ENCODE measurements around the gene CPT1A.

CPT1A gene

GRCh38 chr11:68854273-68854958 lies 12.7 kb upstream of the CPT1A start:
- Histone ChIP-seq H3K27ac (ENCODE audit: low read depth, low read length) (no peak overlapping the region), H3K9ac (ENCODE audit: low read length) (no peak overlapping the region), H3F3A (ENCODE audit: insufficient read depth) (no peaks in the 10 kb centered on the region), H3K79me2 (ENCODE audit: insufficient read depth, low read length) (no peaks in the 10 kb centered on the region), H3K36me3 (ENCODE audit: low read length) (no peaks in the 10 kb centered on the region), H3K9me2 (replicated peaks; ENCODE audit: insufficient read depth, low read length) (no peaks in the 10 kb centered on the region), H3K4me3 (ENCODE audit: insufficient read depth, low read length, poor library complexity, severe bottlenecking) (no peak overlapping the region), H3K4me2 (ENCODE audit: low read depth, low read length, poor library complexity, severe bottlenecking) (no peak overlapping the region), H4K20me1 (ENCODE audit: low read depth, low read length) (no peaks in the 10 kb centered on the region), H3K27me3 (ENCODE audit: low read length) (no peaks in the 10 kb centered on the region), H2AFZ (ENCODE audit: low read depth, low read length, severe bottlenecking) (no peak overlapping the region), H3K9me3 (ENCODE audit: insufficient read depth, low read length) (no peaks in the 10 kb centered on the region)
- TF ChIP-seq CTCF (IDR thresholded peaks at IDR 0.05; ENCODE audit: insufficient read depth, low read length, poor library complexity, severe bottlenecking) (no peak), EZH2phosphoT487 (conservative IDR thresholded peaks at IDR 0.05; ENCODE audit: low read length) (no peak)

GRCh38 chr11:68852628-68853027 lies 10.9 kb upstream of the CPT1A start:
- Histone ChIP-seq H3K9me3 (ENCODE audit: insufficient read depth, low read length) (no peaks in the 10 kb centered on the region), H3K79me2 (ENCODE audit: insufficient read depth, low read length) (no peaks in the 10 kb centered on the region), H3K9ac (ENCODE audit: low read length) (no peak overlapping the region), H3F3A (ENCODE audit: insufficient read depth) (no peaks in the 10 kb centered on the region), H3K27me3 (ENCODE audit: low read length) (no peaks in the 10 kb centered on the region), H3K27ac (ENCODE audit: low read depth, low read length) (no peak overlapping the region), H3K4me3 (ENCODE audit: insufficient read depth, low read length, poor library complexity, severe bottlenecking) (no peak overlapping the region), H4K20me1 (ENCODE audit: low read depth, low read length) (no peaks in the 10 kb centered on the region), H2AFZ (ENCODE audit: low read depth, low read length, severe bottlenecking) (no peak overlapping the region), H3K9me2 (replicated peaks; ENCODE audit: insufficient read depth, low read length) (no peaks in the 10 kb centered on the region), H3K36me3 (ENCODE audit: low read length) (no peaks in the 10 kb centered on the region), H3K4me2 (ENCODE audit: low read depth, low read length, poor library complexity, severe bottlenecking) (no peak overlapping the region)
- TF ChIP-seq CTCF (IDR thresholded peaks at IDR 0.05; ENCODE audit: insufficient read depth, low read length, poor library complexity, severe bottlenecking) (no peak), EZH2phosphoT487 (conservative IDR thresholded peaks at IDR 0.05; ENCODE audit: low read length) (no peak)

GRCh38 chr11:68848429-68848828 lies 6.7 kb upstream of the CPT1A start:
- Histone ChIP-seq H3K27ac (ENCODE audit: low read depth, low read length) (no peak overlapping the region), H2AFZ (ENCODE audit: low read depth, low read length, severe bottlenecking) (no peak overlapping the region), H3F3A (ENCODE audit: insufficient read depth) (no peaks in the 10 kb centered on the region), H3K9me3 (ENCODE audit: insufficient read depth, low read length) (no peaks in the 10 kb centered on the region), H3K4me2 (ENCODE audit: low read depth, low read length, poor library complexity, severe bottlenecking) (no peak overlapping the region), H3K27me3 (ENCODE audit: low read length) (no peaks in the 10 kb centered on the region), H3K4me3 (ENCODE audit: insufficient read depth, low read length, poor library complexity, severe bottlenecking) (no peak overlapping the region), H3K79me2 (ENCODE audit: insufficient read depth, low read length) (no peaks in the 10 kb centered on the region), H3K9me2 (replicated peaks; ENCODE audit: insufficient read depth, low read length) (no peaks in the 10 kb centered on the region), H4K20me1 (ENCODE audit: low read depth, low read length) (no peaks in the 10 kb centered on the region), H3K9ac (ENCODE audit: low read length) (no peak overlapping the region), H3K36me3 (ENCODE audit: low read length) (no peaks in the 10 kb centered on the region)
- TF ChIP-seq CTCF (IDR thresholded peaks at IDR 0.05; ENCODE audit: insufficient read depth, low read length, poor library complexity, severe bottlenecking): no peak
- no peak for TF ChIP-seq EZH2phosphoT487 (conservative IDR thresholded peaks at IDR 0.05; ENCODE audit: low read length)
